ENCODE results near the gene MYLK3. TPM values are rescaled to one million over a fixed set of nuclear protein-coding genes. Genes with fewer than 3 reads are reported as not detected.

MYLK3 gene
- total and polyA plus RNA-seq, 3 experiments from 2014 or later = 0.20 to 0.47 TPM; not detected in 1

DNA sequence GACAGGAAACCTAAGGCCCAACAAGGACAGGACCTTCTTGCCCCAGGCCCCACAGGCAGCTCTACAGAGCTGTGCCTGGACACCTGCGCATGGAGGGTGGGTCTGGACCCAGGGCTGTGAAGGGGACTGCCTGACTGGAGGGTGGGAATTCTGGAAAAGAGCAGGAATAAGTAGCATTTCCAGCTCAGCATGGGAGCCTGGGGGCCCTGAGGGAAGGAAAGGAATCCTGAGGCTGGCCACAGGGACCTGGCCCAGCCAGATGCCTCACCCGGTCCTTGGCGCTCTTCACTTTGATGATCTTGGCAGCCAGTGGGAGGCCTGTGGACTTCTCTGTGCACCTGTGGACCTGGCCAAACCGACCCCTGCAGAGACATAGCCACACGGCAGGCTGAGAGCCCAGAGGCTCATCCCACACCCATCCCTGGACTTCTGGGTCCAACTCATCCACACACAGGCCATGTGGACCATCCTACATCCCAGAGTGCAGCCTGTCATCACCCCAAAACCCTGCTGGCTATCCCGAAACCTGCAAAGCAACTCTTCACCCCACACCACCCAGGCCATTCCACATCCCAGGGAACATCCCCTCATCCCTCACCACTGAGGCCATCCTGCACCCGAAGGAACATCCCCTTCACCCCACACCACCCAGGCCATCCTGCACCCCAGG lies 18.7 kb downstream of the MYLK3 start:
- Mint-ChIP-seq H3K4me3 (no peak overlapping the region), H3K9me3 (peaks cover 2 to 8% (median 5%) of the 10 kb centered on the region in 5 donors), H3K4me1 (no peaks in the 10 kb centered on the region), H3K36me3 (peaks cover 0 to 5% (median 0%) of the 10 kb centered on the region in 3 donors), H3K27ac (no peak overlapping the region), H3K27me3 (peaks cover 0 to 8% of the 10 kb centered on the region in 2 donors)
- H3K4me1 ChIP-seq (ENCODE audit: insufficient read depth, low read length) = no peaks in the 10 kb centered on the region
- POLR2A ChIA-PET = no interaction called here
- DNase-seq = no peak
- H3K27ac ChIP-seq (ENCODE audit: low read depth, low read length) = no peak overlapping the region
- H3K27me3 ChIP-seq (ENCODE audit: insufficient read depth, low read length, poor library complexity, severe bottlenecking) = no peaks in the 10 kb centered on the region
- CTCF ChIA-PET = no interaction called here
- no peaks in the 10 kb centered on the region for H3K36me3 ChIP-seq (ENCODE audit: insufficient read depth, low read length)
- no peaks in the 10 kb centered on the region for H3K9me3 ChIP-seq (ENCODE audit: low read length)
- no peak overlapping the region for H3K4me3 ChIP-seq (ENCODE audit: low read length)

DNA sequence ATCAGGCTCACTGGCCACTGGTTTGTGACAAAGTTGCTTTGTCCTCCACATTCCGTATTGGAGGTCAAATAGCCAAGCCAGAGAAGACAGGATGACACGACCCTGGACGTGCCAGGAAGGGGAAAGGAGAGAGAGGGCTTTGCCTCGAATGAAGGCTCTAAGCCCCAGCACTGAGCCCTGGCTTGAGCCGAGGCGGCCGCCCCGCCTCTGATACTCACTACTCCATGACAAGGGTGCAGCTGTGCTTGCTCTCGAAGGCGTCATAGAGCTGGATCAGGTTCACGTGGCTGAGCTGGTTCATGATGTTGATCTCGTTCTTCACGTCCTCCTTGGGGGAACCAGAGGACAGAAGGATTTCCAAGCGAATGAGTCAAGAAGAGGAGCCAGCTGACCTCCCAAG lies 19.3 kb downstream of the MYLK3 start:
- Histone ChIP-seq H3K27ac (ENCODE audit: low read depth, low read length) (no peak overlapping the region), H3K9me3 (ENCODE audit: low read length) (no peaks in the 10 kb centered on the region), H3K4me1 (ENCODE audit: insufficient read depth, low read length) (no peaks in the 10 kb centered on the region), H3K36me3 (ENCODE audit: insufficient read depth, low read length) (no peaks in the 10 kb centered on the region), H3K27me3 (ENCODE audit: insufficient read depth, low read length, poor library complexity, severe bottlenecking) (no peaks in the 10 kb centered on the region), H3K4me3 (ENCODE audit: low read length) (no peak overlapping the region)
- Mint-ChIP-seq H3K4me1 (no peaks in the 10 kb centered on the region), H3K27ac (peak overlapping the region in 1 of 8 donors; percentile 55), H3K27me3 (peaks cover 0 to 8% of the 10 kb centered on the region in 2 donors), H3K4me3 (no peak overlapping the region), H3K36me3 (peaks cover 0 to 5% (median 0%) of the 10 kb centered on the region in 3 donors), H3K9me3 (peaks cover 3 to 8% (median 6%) of the 10 kb centered on the region in 5 donors)
- POLR2A ChIA-PET = no interaction called here
- no peak for DNase-seq
- CTCF ChIA-PET = no interaction called here

DNA sequence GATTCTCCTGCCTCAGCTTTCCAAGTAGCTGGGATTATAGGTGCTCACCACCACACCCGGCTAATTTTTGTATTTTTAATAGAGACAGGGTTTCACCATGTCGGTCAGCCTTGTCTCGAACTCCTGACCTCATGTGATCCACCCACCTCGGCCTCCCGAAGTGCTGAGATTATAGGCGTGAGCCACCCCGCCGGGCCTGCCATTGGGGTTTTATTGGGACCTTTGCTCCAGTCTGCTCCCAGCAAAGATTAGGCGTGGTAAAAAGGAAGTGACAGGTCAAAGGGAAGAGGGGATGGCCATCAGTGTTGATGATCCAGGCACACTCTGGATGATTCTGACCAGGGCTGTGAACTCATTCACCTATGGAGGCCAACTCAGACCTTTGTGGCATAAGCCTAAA lies 20.5 kb downstream of the MYLK3 start:
- ChIA-PET CTCF (no interaction called here), POLR2A (no interaction called here)
- peaks cover 0 to 5% (median 0%) of the 10 kb centered on the region in 3 donors for H3K36me3 Mint-ChIP-seq
- Histone ChIP-seq H3K4me1 (ENCODE audit: insufficient read depth, low read length) (no peaks in the 10 kb centered on the region), H3K27me3 (ENCODE audit: insufficient read depth, low read length, poor library complexity, severe bottlenecking) (no peaks in the 10 kb centered on the region), H3K36me3 (ENCODE audit: insufficient read depth, low read length) (no peaks in the 10 kb centered on the region), H3K4me3 (ENCODE audit: low read length) (no peak overlapping the region), H3K27ac (ENCODE audit: low read depth, low read length) (no peak overlapping the region), H3K9me3 (ENCODE audit: low read length) (no peaks in the 10 kb centered on the region)
- no peak overlapping the region for H3K4me3 Mint-ChIP-seq
- DNase-seq = no peak
- H3K27me3 Mint-ChIP-seq = peaks cover 0 to 8% of the 10 kb centered on the region in 2 donors
- peaks cover 3 to 8% (median 6%) of the 10 kb centered on the region in 5 donors for H3K9me3 Mint-ChIP-seq
- no peak overlapping the region for H3K27ac Mint-ChIP-seq
- H3K4me1 Mint-ChIP-seq = no peaks in the 10 kb centered on the region

DNA sequence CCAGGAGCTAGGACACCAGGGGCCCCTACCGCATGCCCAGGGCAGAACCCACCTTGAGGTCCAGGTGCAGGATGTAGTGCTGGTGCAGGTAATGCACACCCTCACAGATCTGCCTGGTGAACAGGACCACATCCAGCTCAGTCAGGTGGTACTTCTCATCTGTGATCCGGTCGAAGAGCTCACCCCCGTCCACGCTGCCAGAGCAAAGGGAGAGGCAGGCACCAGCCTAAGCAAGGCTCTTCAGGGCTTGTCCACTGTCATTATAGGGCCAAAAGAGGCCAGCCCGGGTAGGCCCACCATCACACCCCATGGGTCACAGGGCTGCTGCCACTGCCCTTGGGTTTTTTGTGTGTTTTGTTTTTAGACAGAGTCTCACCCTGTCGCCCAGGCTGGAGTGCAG lies 21.0 kb downstream of the MYLK3 start:
- Histone ChIP-seq H3K4me1 (ENCODE audit: insufficient read depth, low read length) (no peaks in the 10 kb centered on the region), H3K4me3 (ENCODE audit: low read length) (no peak overlapping the region), H3K9me3 (ENCODE audit: low read length) (no peaks in the 10 kb centered on the region), H3K27me3 (ENCODE audit: insufficient read depth, low read length, poor library complexity, severe bottlenecking) (no peaks in the 10 kb centered on the region), H3K36me3 (ENCODE audit: insufficient read depth, low read length) (no peaks in the 10 kb centered on the region), H3K27ac (ENCODE audit: low read depth, low read length) (no peak overlapping the region)
- peaks cover 3 to 8% (median 6%) of the 10 kb centered on the region in 5 donors for H3K9me3 Mint-ChIP-seq
- no peaks in the 10 kb centered on the region for H3K4me1 Mint-ChIP-seq
- no peak overlapping the region for H3K4me3 Mint-ChIP-seq
- CTCF ChIA-PET = no interaction called here
- H3K27ac Mint-ChIP-seq = no peak overlapping the region
- H3K27me3 Mint-ChIP-seq = peaks cover 0 to 8% of the 10 kb centered on the region in 2 donors
- POLR2A ChIA-PET = no interaction called here
- peaks cover 0 to 5% (median 0%) of the 10 kb centered on the region in 3 donors for H3K36me3 Mint-ChIP-seq
- no peak for DNase-seq

DNA sequence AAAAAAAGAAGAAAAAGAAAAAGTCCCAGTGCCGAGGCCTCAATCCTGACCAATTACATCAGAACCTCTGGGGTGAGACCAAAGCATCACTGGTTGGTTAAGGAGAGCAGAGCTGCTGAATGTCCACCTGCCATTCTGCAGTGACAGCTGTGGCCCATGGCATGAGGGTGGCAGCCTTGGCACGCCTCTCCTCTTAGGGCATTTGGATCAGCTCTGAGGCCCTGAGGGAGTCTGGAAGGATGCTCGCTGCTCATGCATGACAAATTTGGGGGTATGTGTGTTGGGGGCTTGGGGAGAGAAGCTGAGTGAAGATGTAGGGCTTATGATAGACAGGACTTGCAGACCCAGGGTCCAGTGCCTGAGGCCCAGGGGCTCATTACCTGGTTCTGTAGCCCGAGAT lies 26.3 kb downstream of the MYLK3 start:
- ChIA-PET POLR2A (no interaction called here), CTCF (no interaction called here)
- Mint-ChIP-seq H3K9me3 (peaks cover 3 to 8% (median 6%) of the 10 kb centered on the region in 5 donors), H3K4me3 (no peak overlapping the region), H3K36me3 (peaks cover 0 to 5% (median 0%) of the 10 kb centered on the region in 3 donors), H3K27ac (no peak overlapping the region), H3K4me1 (no peaks in the 10 kb centered on the region), H3K27me3 (no peaks in the 10 kb centered on the region)
- Histone ChIP-seq H3K36me3 (ENCODE audit: insufficient read depth, low read length) (no peaks in the 10 kb centered on the region), H3K27ac (ENCODE audit: low read depth, low read length) (no peak overlapping the region), H3K9me3 (ENCODE audit: low read length) (no peaks in the 10 kb centered on the region), H3K27me3 (ENCODE audit: insufficient read depth, low read length, poor library complexity, severe bottlenecking) (no peaks in the 10 kb centered on the region), H3K4me1 (ENCODE audit: insufficient read depth, low read length) (no peaks in the 10 kb centered on the region), H3K4me3 (ENCODE audit: low read length) (no peak overlapping the region)
- DNase-seq = no peak

DNA sequence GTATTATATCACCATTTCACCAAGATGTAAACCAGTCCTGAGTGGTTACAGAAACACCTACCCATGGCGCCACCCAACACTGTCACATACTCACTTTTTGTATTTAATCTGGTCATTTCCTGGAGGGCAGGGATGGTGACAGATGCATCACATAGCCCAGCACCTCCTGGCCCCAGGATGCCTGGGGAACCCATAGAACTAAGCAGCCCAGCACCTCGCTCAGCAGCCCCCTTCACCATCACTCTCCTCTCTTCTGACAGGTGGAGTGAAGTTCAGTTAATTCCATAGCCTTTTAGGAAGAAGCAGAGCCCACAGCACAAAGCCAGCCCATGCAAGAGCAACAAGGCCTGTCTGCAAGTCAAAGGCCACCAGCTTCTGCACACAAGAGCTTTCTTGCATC lies 27.5 kb downstream of the MYLK3 start:
- CTCF ChIA-PET = no interaction called here

DNA sequence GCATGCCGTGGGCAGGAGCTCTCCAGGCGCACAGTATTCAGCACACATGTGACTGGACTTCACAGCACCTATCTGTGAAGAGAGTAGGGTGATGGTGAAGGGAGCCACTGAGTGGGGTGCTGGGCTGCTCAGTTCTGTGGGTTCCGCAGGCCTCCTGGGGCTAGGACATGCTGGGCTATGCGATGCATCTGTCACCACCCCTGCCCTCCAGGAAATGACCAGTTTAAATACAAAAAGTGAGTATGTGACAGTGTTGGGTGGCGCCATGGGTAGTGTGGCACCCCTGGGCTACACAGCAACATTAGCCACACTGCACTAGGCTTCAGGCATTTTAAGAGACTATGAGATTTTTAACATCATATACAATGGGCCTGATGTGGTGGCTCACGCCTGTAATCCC lies 28.6 kb downstream of the MYLK3 start:
- DNase-seq = no peak
- no peaks in the 10 kb centered on the region for H3K36me3 Mint-ChIP-seq
- no peak overlapping the region for H3K4me3 Mint-ChIP-seq
- H3K27me3 Mint-ChIP-seq = peaks cover 0 to 5% of the 10 kb centered on the region in 2 donors
- Histone ChIP-seq H3K9me3 (ENCODE audit: low read length) (no peaks in the 10 kb centered on the region), H3K4me1 (ENCODE audit: insufficient read depth, low read length) (no peaks in the 10 kb centered on the region), H3K27me3 (ENCODE audit: insufficient read depth, low read length, poor library complexity, severe bottlenecking) (no peaks in the 10 kb centered on the region), H3K4me3 (ENCODE audit: low read length) (no peak overlapping the region), H3K27ac (ENCODE audit: low read depth, low read length) (no peak overlapping the region), H3K36me3 (ENCODE audit: insufficient read depth, low read length) (no peaks in the 10 kb centered on the region)
- ChIA-PET CTCF (no interaction called here), POLR2A (no interaction called here)
- peaks cover 0 to 5% (median 0%) of the 10 kb centered on the region in 5 donors for H3K9me3 Mint-ChIP-seq
- no peaks in the 10 kb centered on the region for H3K4me1 Mint-ChIP-seq
- no peak overlapping the region for H3K27ac Mint-ChIP-seq

More for the DNA sequence above, 27.5 kb downstream of the MYLK3 start:
- Histone ChIP-seq H3K36me3 (ENCODE audit: insufficient read depth, low read length) (no peaks in the 10 kb centered on the region), H3K27me3 (ENCODE audit: insufficient read depth, low read length, poor library complexity, severe bottlenecking) (no peaks in the 10 kb centered on the region), H3K4me1 (ENCODE audit: insufficient read depth, low read length) (no peaks in the 10 kb centered on the region), H3K27ac (ENCODE audit: low read depth, low read length) (no peak overlapping the region), H3K4me3 (ENCODE audit: low read length) (no peak overlapping the region), H3K9me3 (ENCODE audit: low read length) (no peaks in the 10 kb centered on the region)
- no peak overlapping the region for H3K27ac Mint-ChIP-seq
- no peaks in the 10 kb centered on the region for H3K27me3 Mint-ChIP-seq
- H3K9me3 Mint-ChIP-seq = peaks cover under 1 to 8% (median 2%) of the 10 kb centered on the region in 5 donors
- H3K4me3 Mint-ChIP-seq = no peak overlapping the region
- no peaks in the 10 kb centered on the region for H3K4me1 Mint-ChIP-seq
- POLR2A ChIA-PET = no interaction called here
- DNase-seq = no peak
- peaks cover 0 to under 1% (median 0%) of the 10 kb centered on the region in 3 donors for H3K36me3 Mint-ChIP-seq

DNA sequence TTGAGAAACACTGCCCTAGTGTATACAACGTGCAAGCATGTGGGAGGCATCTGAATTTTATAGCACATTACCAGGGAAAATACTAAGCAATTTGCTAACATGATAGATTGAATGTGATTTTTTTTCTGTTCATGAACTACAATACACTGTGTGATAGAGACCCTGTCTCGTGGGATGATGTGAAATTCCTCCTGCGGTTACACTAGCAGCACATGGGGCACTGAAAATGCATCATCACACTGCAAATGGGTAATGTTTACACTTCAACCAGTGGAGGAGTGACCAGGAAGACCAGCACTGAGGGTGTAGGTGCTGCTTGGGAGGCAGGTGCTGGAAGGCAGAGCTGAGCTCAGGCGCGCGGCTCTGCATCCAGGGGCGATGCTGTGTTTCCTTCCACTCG lies 29.9 kb downstream of the MYLK3 start:
- no peak for DNase-seq
- H3K9me3 ChIP-seq (ENCODE audit: low read length) = no peaks in the 10 kb centered on the region
- no peak overlapping the region for H3K27ac Mint-ChIP-seq
- H3K36me3 Mint-ChIP-seq = no peaks in the 10 kb centered on the region
- POLR2A ChIA-PET = no interaction called here
- H3K4me3 Mint-ChIP-seq = no peak overlapping the region
- H3K4me1 Mint-ChIP-seq = no peaks in the 10 kb centered on the region
- CTCF ChIA-PET = no interaction called here
- H3K27me3 ChIP-seq (ENCODE audit: insufficient read depth, low read length, poor library complexity, severe bottlenecking) = no peaks in the 10 kb centered on the region
- H3K4me1 ChIP-seq (ENCODE audit: insufficient read depth, low read length) = no peaks in the 10 kb centered on the region
- H3K27me3 Mint-ChIP-seq = peaks cover 0 to 5% of the 10 kb centered on the region in 2 donors
- H3K27ac ChIP-seq (ENCODE audit: low read depth, low read length) = no peak overlapping the region
- no peaks in the 10 kb centered on the region for H3K9me3 Mint-ChIP-seq
- no peak overlapping the region for H3K4me3 ChIP-seq (ENCODE audit: low read length)
- no peaks in the 10 kb centered on the region for H3K36me3 ChIP-seq (ENCODE audit: insufficient read depth, low read length)

Data from CD8-positive, alpha-beta memory T cell (primary cell).